Gastrocnemius medialis (tissue), 4 donors: ENCODE results near the gene HCFC1. TPM values are rescaled to one million over a fixed set of nuclear protein-coding genes. Genes with fewer than 3 reads are reported as not detected.

Source experiments
- ATAC-seq, 2 donors: fragments of 150-250 bp; one replicate each; pipeline ENCODE4 v1.9.1; 2016
- DNase-seq, 2 donors: peaks; one replicate each; pipeline ENCODE4 v3.0.0-alpha.2; 2019
- H3K27ac ChIP-seq, 4 donors: fragments of 200-600 bp; sonication (generic); 1 replicate in 1 of 4; 2 replicates in 3 of 4; pipeline ENCODE4 v1.5.1; 2016 to 2018; ENCODE audit warnings: mild to moderate bottlenecking in 2 of 4, moderate library complexity in 1 of 4
- H3K27me3 ChIP-seq, 3 donors: fragments of 200-600 bp; sonication (generic) in 2 of 3; 1 replicate in 1 of 3; 2 replicates in 2 of 3; pipeline versions ENCODE4 v1.5.1 to v1.6.0; 2016 to 2019; ENCODE audit warnings: mild to moderate bottlenecking in 1 of 3, moderate library complexity in 1 of 3
- H3K36me3 ChIP-seq, 2 donors: fragments of 200-600 bp; sonication (generic) in 1 of 2; one replicate each; pipeline ENCODE4 v1.5.1; 2017 to 2018
- H3K4me1 ChIP-seq, 2 donors: fragments of 200-600 bp; sonication (generic) in 1 of 2; one replicate each; pipeline ENCODE4 v1.5.1; 2016 to 2017; ENCODE audit warnings: mild to moderate bottlenecking in 2 of 2
- H3K4me3 ChIP-seq, 4 donors: fragments of 200-600 bp; sonication (generic) in 3 of 4; 1 replicate in 1 of 4; 2 replicates in 3 of 4; pipeline ENCODE4 v1.5.1; 2016 to 2019; ENCODE audit warnings: mild to moderate bottlenecking in 2 of 4
- H3K9me3 ChIP-seq, 3 donors: fragments of 200-600 bp; sonication (generic) in 2 of 3; 1 replicate in 1 of 3; 2 replicates in 2 of 3; pipeline ENCODE4 v1.5.1; 2016 to 2019
- POLR2A ChIP-seq, 2 donors: fragments of 450-650 bp; IDR thresholded peaks; one replicate each; pipeline ENCODE4 v1.6.1; 2017; ENCODE audit warnings: antibody characterized with exemption in 2 of 2, mild to moderate bottlenecking in 2 of 2, moderate library complexity in 2 of 2
- in situ Hi-C, 4 donors: fragments of 200-750 bp; cut with MboI; loops; one replicate each; pipeline versions ENCODE4 v1.15.0 to v1.8.0; 2017; ENCODE audit warnings: low sequenced_read_pairs in 4 of 4
- intact Hi-C: fragments of 100-400 bp; cut with DNase I; formaldehyde crosslinking; loops from one replicate; pipeline ENCODE4 v1.15.1; 2023; ENCODE audit warnings: low total_unique reads
- total RNA-seq, 4 donors: library from RNA; depleted of rRNA; stranded (reverse); fragments of >200 nt; gene quantifications; one replicate each; pipeline versions ENCODE4 v1.1.0 to v1.2.3, GENCODE V29; 2016
- TF ChIP-seq, protein P1 (sequence below), 5 experiments: fragments of 450-650 bp in 3 of 5; fragments of 200-600 bp in 2 of 5; sonication (generic) in 2 of 5; IDR thresholded peaks in 4 of 5; conservative IDR thresholded peaks in 1 of 5; 1 replicate in 4 of 5; 2 replicates in 1 of 5; pipeline ENCODE4 v1.5.1; 2016 to 2019; ENCODE audit warnings: antibody characterized with exemption in 5 of 5, mild to moderate bottlenecking in 3 of 5, moderate library complexity in 3 of 5

HCFC1 gene
- total RNA-seq, 4 donors from 2014 or later: 15.9 to 56.4 (median 51.8) TPM

DNA sequence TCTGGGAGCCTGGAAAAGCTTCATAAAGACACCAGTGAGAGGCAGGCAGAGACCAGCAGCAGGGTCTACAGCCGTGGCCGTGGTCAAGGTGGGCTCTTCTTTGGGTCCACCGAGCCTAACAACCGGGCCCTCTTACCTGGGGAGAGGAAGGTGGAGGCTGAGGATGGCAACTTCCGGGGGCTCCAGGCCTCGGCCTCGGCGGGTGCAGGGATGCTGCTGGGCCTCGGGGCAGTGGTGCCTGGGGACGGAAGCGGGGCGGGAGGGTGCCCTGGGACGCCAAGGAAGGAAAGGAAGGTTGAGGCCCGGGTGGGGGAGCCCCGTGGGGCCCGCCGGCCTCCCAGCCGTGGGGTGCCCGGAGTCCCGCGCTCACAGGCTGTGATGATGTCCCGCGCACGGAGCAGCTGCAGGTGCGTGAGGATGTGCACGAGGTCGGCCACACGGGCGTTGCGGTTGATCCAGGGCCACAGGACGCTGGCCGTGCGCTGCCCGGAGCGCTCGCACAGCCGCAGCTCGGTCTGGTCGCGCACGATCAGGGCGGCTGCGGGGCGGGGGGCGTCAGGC lies 47.5 kb upstream of the HCFC1 start:
- in situ Hi-C loops (no loop called here), intact Hi-C loops (loop anchor here (2.0 kb wide), 1 partner anchor 30 kb away; no protein-coding TSS in a partner anchor)
- Histone ChIP-seq H3K4me1 (peaks cover 4% of the 10 kb centered on the region in 2 donors), H3K9me3 (no peaks in the 10 kb centered on the region), H3K4me3 (peak overlapping the region; percentile 56 to 65 (median 62)), H3K27ac (peak overlapping the region; percentile 74 to 93 (median 84)), H3K27me3 (no peaks in the 10 kb centered on the region), H3K36me3 (peaks cover 0 to 20% of the 10 kb centered on the region in 2 donors)
- DNase-seq: no peak
- TF ChIP-seq POLR2A (IDR thresholded peaks at IDR 0.05): no peak
- TF ChIP-seq, protein P1, sequence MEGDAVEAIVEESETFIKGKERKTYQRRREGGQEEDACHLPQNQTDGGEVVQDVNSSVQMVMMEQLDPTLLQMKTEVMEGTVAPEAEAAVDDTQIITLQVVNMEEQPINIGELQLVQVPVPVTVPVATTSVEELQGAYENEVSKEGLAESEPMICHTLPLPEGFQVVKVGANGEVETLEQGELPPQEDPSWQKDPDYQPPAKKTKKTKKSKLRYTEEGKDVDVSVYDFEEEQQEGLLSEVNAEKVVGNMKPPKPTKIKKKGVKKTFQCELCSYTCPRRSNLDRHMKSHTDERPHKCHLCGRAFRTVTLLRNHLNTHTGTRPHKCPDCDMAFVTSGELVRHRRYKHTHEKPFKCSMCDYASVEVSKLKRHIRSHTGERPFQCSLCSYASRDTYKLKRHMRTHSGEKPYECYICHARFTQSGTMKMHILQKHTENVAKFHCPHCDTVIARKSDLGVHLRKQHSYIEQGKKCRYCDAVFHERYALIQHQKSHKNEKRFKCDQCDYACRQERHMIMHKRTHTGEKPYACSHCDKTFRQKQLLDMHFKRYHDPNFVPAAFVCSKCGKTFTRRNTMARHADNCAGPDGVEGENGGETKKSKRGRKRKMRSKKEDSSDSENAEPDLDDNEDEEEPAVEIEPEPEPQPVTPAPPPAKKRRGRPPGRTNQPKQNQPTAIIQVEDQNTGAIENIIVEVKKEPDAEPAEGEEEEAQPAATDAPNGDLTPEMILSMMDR (IDR thresholded peaks at IDR 0.05 in 4 of 5, conservative IDR thresholded peaks at IDR 0.05 in 1 of 5): no peak
- ATAC-seq: peak; percentile 29 to 32

DNA sequence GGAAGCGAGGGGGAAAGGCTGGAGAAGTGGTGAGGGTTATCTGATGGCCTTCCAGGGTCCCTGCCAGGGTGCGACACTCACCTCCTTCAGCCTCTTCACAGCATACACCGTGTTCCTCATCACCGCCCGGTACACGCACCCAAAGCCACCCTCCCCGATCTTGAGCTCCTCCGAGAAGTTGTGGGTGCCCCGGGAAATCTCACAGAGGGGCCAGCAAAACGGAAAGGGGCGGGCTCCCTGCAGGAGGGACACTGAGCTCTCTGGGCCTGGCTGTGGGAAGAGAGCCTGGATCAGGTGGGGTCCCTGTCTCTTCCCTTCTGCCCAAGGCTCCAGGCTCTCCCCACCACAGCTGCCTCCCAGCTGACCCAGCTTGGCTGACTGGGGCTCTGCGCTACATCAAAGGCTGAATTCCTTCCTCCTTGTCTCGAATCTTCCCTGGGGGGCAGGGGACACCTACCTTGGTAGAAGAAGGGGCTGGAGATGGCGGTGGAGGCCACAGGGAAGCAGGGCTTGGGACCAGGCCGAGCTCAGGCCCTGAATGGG lies 47.0 kb upstream of the HCFC1 start:
- intact Hi-C loops: loop anchor here (2.0 kb wide), 1 partner anchor 30 kb away; no protein-coding TSS in a partner anchor
- H3K4me1 ChIP-seq: peaks cover 4% of the 10 kb centered on the region in 2 donors
- in situ Hi-C loops: no loop called here
- TF ChIP-seq, protein P1 (IDR thresholded peaks at IDR 0.05 in 4 of 5, conservative IDR thresholded peaks at IDR 0.05 in 1 of 5): no peak
- TF ChIP-seq POLR2A (IDR thresholded peaks at IDR 0.05): no peak
- H3K27me3 ChIP-seq: no peaks in the 10 kb centered on the region
- peak overlapping the region; percentile 74 to 93 (median 84) for H3K27ac ChIP-seq
- DNase-seq (no peak), ATAC-seq (no peak)
- H3K4me3 ChIP-seq: peak overlapping the region; percentile 56 to 65 (median 62)
- H3K9me3 ChIP-seq: no peaks in the 10 kb centered on the region
- H3K36me3 ChIP-seq: peaks cover 0 to 20% of the 10 kb centered on the region in 2 donors

DNA sequence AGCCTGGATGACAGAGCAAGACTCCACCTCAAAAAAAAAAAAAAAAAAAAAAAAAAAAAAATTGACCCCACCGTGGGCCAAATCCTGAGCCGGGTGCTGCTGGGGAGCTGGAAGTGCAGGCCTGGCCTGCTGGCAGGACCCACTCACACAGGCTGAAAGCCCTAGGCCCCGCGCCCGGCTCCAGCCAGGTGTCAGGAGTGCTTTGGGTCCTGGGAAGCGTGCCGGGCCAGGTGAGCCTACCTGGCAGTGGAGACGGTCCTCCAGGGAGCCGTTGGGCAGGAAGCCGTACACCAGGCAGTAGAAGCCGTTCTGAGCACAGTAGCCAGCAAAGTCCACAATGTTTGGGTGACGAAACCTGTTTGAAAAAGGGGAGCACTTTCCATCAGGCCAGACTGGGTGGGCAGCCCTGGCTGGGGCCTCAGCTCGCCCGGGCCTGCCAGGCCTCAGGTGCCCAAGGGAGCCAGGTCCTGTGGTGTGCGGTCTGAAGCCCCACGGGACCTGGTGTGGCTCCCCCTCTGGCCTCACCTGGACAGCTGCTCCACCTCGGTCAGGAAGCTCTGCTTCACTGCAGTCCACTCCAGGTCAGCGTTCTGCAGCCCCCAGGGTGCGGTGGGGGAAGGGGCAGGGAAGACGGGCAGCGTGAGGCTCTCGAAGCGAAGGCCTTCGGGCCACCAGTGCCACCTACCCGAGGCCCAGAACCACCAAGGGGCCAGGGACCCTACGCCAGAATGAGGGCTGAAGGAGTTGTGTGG lies 46.3 kb upstream of the HCFC1 start:
- no peak for DNase-seq
- Histone ChIP-seq H3K9me3 (no peaks in the 10 kb centered on the region), H3K27ac (peak overlapping the region in 2 of 4 donors; percentile 74 to 93), H3K27me3 (no peaks in the 10 kb centered on the region), H3K4me1 (peaks cover 4% of the 10 kb centered on the region in 2 donors), H3K36me3 (peaks cover 0 to 20% of the 10 kb centered on the region in 2 donors), H3K4me3 (no peak overlapping the region)
- in situ Hi-C loops: no loop called here
- intact Hi-C loops: loop anchor here (2.0 kb wide), 1 partner anchor 31 kb away; no protein-coding TSS in a partner anchor
- TF ChIP-seq POLR2A (IDR thresholded peaks at IDR 0.05): no peak
- TF ChIP-seq, protein P1 (IDR thresholded peaks at IDR 0.05 in 4 of 5, conservative IDR thresholded peaks at IDR 0.05 in 1 of 5): no peak
- ATAC-seq: no peak

DNA sequence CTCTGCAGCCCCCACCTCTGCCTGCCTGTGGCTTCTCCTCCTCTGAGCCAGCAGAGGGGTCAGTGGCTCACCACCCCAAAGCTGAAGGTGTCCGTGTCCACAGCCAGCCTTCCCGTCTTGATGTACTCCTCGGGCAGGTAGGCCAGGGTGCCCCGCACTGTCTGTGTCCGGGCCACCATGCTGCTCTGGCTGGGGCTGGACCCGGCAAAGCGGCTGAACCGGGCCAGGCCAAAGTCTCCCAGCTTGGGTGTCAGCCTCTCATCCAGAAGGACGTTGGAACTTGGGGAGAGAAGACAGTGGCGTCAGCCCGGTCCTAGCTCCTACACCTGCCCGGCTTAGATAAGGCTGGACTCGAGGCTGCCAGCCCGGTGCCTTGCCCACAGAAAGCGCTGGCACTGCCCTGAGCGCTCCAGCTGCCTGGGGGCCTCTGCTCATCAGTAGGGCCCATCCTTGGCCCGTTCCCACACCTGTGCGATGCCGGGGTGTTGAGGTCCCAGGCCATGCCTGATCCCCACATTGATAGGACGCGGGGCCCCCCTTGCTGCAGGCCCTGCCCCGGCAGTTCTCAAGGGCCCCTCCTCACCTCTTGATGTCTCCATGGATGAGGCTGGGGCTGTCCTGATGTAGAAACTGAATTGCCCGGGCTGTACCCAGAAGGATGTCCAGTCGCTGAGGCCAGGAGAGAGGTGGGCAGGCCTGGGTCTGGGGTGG lies 44.9 kb upstream of the HCFC1 start:
- Histone ChIP-seq H3K4me1 (peaks cover 4% of the 10 kb centered on the region in 2 donors), H3K36me3 (peaks cover 0 to 20% of the 10 kb centered on the region in 2 donors), H3K27ac (no peak overlapping the region), H3K9me3 (no peaks in the 10 kb centered on the region), H3K4me3 (no peak overlapping the region), H3K27me3 (no peaks in the 10 kb centered on the region)
- in situ Hi-C loops (no loop called here), intact Hi-C loops (no loop called here)
- no peak for DNase-seq
- ATAC-seq: no peak
- TF ChIP-seq POLR2A (IDR thresholded peaks at IDR 0.05): no peak
- TF ChIP-seq, protein P1 (IDR thresholded peaks at IDR 0.05 in 4 of 5, conservative IDR thresholded peaks at IDR 0.05 in 1 of 5): no peak
